K562 (cell line): ENCODE results near the gene CACNG8.

ENCODE experiments used
- AFF1 ChIP-seq, 2 experiments: fragments of 450-650 bp; IDR thresholded peaks; 2 replicates each; pipeline ENCODE4 v1.6.1; 2018; ENCODE audit warnings: mild to moderate bottlenecking in 2 of 2, low read depth in 1 of 2; ENCODE audit not compliant: partially characterized antibody in 2 of 2
- CTCF ChIP-seq, 3 experiments: IDR thresholded peaks in 2 of 3; conservative IDR thresholded peaks in 1 of 3; 2 replicates each; pipeline ENCODE4 v1.5.1; 2011 to 2012; ENCODE audit warnings: low read length in 3 of 3, mild to moderate bottlenecking in 3 of 3, control low read depth in 2 of 3, improper control_type of control experiment in 1 of 3, inconsistent platforms in 1 of 3, low read depth in 1 of 3, mixed read lengths in 1 of 3, moderate library complexity in 1 of 3; ENCODE audit not compliant: insufficient read depth in 2 of 3
- FOXA1 ChIP-seq: fragments of 450-650 bp; IDR thresholded peaks from 2 replicates; pipeline ENCODE4 v1.6.1; 2016; ENCODE audit warnings: mild to moderate bottlenecking, borderline replicate concordance
- FOXP1 ChIP-seq: sonication (generic); formaldehyde crosslinking; IDR thresholded peaks from 2 replicates; pipeline ENCODE4 v1.8.0; 2022; ENCODE audit warnings: mild to moderate bottlenecking, missing genetic modification reagents
- HSF4 ChIP-seq: fragments of 250-450 bp; sonication (Bioruptor Pico); IDR thresholded peaks from 2 replicates; pipeline ENCODE4 v2.1.2; 2022; ENCODE audit warnings: mild to moderate bottlenecking, moderate library complexity, borderline replicate concordance
- MYNN ChIP-seq, 2 experiments: sonication (generic); formaldehyde crosslinking in 1 of 2; IDR thresholded peaks; 2 replicates each; pipeline versions ENCODE4 v1.5.0 to v1.6.1; 2016 to 2020; ENCODE audit warnings: antibody characterized with exemption in 1 of 2, missing genetic modification reagents in 1 of 2
- RBM15 ChIP-seq: fragments of 200-400 bp; formaldehyde crosslinking; IDR thresholded peaks from 2 replicates; pipeline ENCODE4 v1.6.1; 2018; ENCODE audit warnings: mild to moderate bottlenecking, low read length, moderate library complexity; ENCODE audit not compliant: insufficient read depth
- TAF1 ChIP-seq: IDR thresholded peaks from 2 replicates; pipeline ENCODE4 v1.6.1; 2011; ENCODE audit warnings: mild to moderate bottlenecking, low read length, moderate library complexity; ENCODE audit not compliant: insufficient read depth, control insufficient read depth, severe bottlenecking; ENCODE audit errors: extremely low read depth
- TCF7L2 ChIP-seq: fragments of 150-350 bp; IDR thresholded peaks from 2 replicates; pipeline ENCODE4 v1.6.1; 2016; ENCODE audit warnings: low read depth, mild to moderate bottlenecking, low read length, moderate library complexity
- YY1 ChIP-seq, 3 experiments: IDR thresholded peaks; 2 replicates each; pipeline ENCODE4 v1.6.1; 2011; ENCODE audit warnings: low read length in 2 of 3, mild to moderate bottlenecking in 2 of 3, moderate library complexity in 2 of 3, borderline replicate concordance in 1 of 3, control low read depth in 1 of 3, low read depth in 1 of 3; ENCODE audit not compliant: insufficient read depth in 3 of 3, insufficient replicate concordance in 2 of 3, control insufficient read depth in 1 of 3, insufficient read length in 1 of 3; ENCODE audit errors: extremely low read depth in 1 of 3
- ZNF740 ChIP-seq, 3 experiments: fragments of 200-800 bp in 1 of 3; sonication (Bioruptor generic) in 1 of 3; sonication (generic) in 1 of 3; formaldehyde crosslinking in 1 of 3; IDR thresholded peaks; 2 replicates each; pipeline versions ENCODE4 v1.6.1 to v1.8.0; 2016 to 2022; ENCODE audit warnings: mild to moderate bottlenecking in 2 of 3, missing compliant biosample characterization in 2 of 3, missing genetic modification characterization in 2 of 3, missing genetic modification reagents in 1 of 3

- TF ChIP-seq RBM15 (no peak), CTCF (IDR thresholded peaks at IDR 0.05 in 2 of 3, conservative IDR thresholded peaks at IDR 0.05 in 1 of 3; ENCODE audit: insufficient read depth in 2 of 3, low read depth in 1 of 3, low read length in 3 of 3) (no peak), YY1 (IDR thresholded peaks at IDR 0.05; ENCODE audit: borderline replicate concordance in 1 of 3, control insufficient read depth in 1 of 3, extremely low read depth in 1 of 3, insufficient read depth in 3 of 3, insufficient read length in 1 of 3, insufficient replicate concordance in 2 of 3, low read depth in 1 of 3, low read length in 2 of 3) (no peak), TCF7L2 (no peak), ZNF740 (CRISPR knock-in tag; IDR thresholded peaks at IDR 0.05) (no peak), ZNF740 (tag; IDR thresholded peaks at IDR 0.05) (no peak), AFF1 (IDR thresholded peaks at IDR 0.05; ENCODE audit: low read depth in 1 of 2, partially characterized antibody in 2 of 2) (no peak), HSF4 (no peak), MYNN (IDR thresholded peaks at IDR 0.05) (no peak), MYNN (CRISPR knock-in tag; IDR thresholded peaks at IDR 0.05) (no peak), FOXP1 (CRISPR knock-in tag) (no peak), TAF1 (no peak), FOXA1 (no peak)
Observed at GRCh38 chr19:53981376-53981951, 18.7 kb downstream of the CACNG8 start.
